ENCODE data around the gene PALM. TPM values are rescaled to one million over a fixed set of nuclear protein-coding genes. Genes with fewer than 3 reads are reported as not detected.

PALM gene
- total RNA-seq, 1 donor from 2014 or later = 87.1 TPM

Other genes with a start within 250 kb of the PALM start
- gene SHC2, start 247.9 kb upstream of the PALM start, total RNA-seq = 85.1 to 91.0 TPM (median 86.4 TPM) in 3 replicates
- 0.75 to 1.1 TPM (median 0.98 TPM) in 3 replicates for gene MADCAM1, start 212.4 kb upstream of the PALM start, total RNA-seq
- gene TPGS1, start 201.4 kb upstream of the PALM start, total RNA-seq = 30.8 to 32.4 TPM (median 32.3 TPM) in 3 replicates
- 98.1 to 106 TPM (median 99.5 TPM) in 3 replicates for gene CDC34, start 177.2 kb upstream of the PALM start, total RNA-seq
- gene GZMM, start 164.9 kb upstream of the PALM start, total RNA-seq = 0.25 to 0.40 TPM (median 0.29 TPM) in 3 replicates
- 414 to 431 TPM (median 414 TPM) in 3 replicates for gene BSG, start 136.3 kb upstream of the PALM start, total RNA-seq
- 1.1 to 1.6 TPM (median 1.5 TPM) in 3 replicates for gene HCN2, start 119.1 kb upstream of the PALM start, total RNA-seq
- gene POLRMT, start 75.4 kb upstream of the PALM start, total RNA-seq = 49.5 to 56.4 TPM (median 56.4 TPM) in 3 replicates
- gene FGF22, start 69.1 kb upstream of the PALM start, total RNA-seq = 0.25 to 0.38 TPM in 2 of 3 replicates, not detected in the other
- 41.6 to 47.3 TPM (median 47.1 TPM) in 3 replicates for gene RNF126, start 45.7 kb upstream of the PALM start, total RNA-seq
- 64.1 to 65.5 TPM (median 64.6 TPM) in 3 replicates for gene FSTL3, start 32.5 kb upstream of the PALM start, total RNA-seq
- gene PRSS57, start 13.5 kb upstream of the PALM start, total RNA-seq = not detected in 3 replicates
- gene MISP, start 42.2 kb downstream of the PALM start, total RNA-seq = 1.4 to 2.2 TPM (median 1.5 TPM) in 3 replicates
- gene PTBP1, start 88.5 kb downstream of the PALM start, total RNA-seq = 447 to 482 TPM (median 459 TPM) in 3 replicates
- gene PLPPR3, start 113.0 kb downstream of the PALM start, total RNA-seq = 140 to 162 TPM (median 152 TPM) in 3 replicates
- gene AZU1, start 118.9 kb downstream of the PALM start, total RNA-seq = 6.4 to 7.1 TPM (median 6.7 TPM) in 3 replicates
- gene PRTN3, start 132.1 kb downstream of the PALM start, total RNA-seq = 0.23 TPM in 1 of 3 replicates, not detected in the others
- gene ELANE, start 143.4 kb downstream of the PALM start, total RNA-seq = not detected in 3 replicates
- gene CFD, start 150.7 kb downstream of the PALM start, total RNA-seq = 3.2 to 3.5 TPM (median 3.4 TPM) in 3 replicates
- gene MED16, start 184.3 kb downstream of the PALM start, total RNA-seq = 79.8 to 87.8 TPM (median 80.0 TPM) in 3 replicates
- gene RNU6-9, start 184.5 kb downstream of the PALM start, total RNA-seq = not detected in 3 replicates
- gene R3HDM4, start 204.3 kb downstream of the PALM start, total RNA-seq = 47.4 to 50.5 TPM (median 49.5 TPM) in 3 replicates
- 1.0 to 1.5 TPM (median 1.1 TPM) in 3 replicates for gene KISS1R, start 208.4 kb downstream of the PALM start, total RNA-seq
- gene ARID3A, start 217.1 kb downstream of the PALM start, total RNA-seq = 65.9 to 72.4 TPM (median 70.6 TPM) in 3 replicates

Measured in mesothelial cell of epicardium (in vitro differentiated cells).